Activated T-cell treated with anti-CD3 and anti-CD28 coated beads for 24 hours (primary cell): ENCODE data around the gene CD101.
"Not testable (repeated sequence)": the region's sequence is repeated elsewhere in the genome, so short reads cannot be mapped to it uniquely, and the experiment has no call there.

Experiments used
- DNase-seq: peaks from one replicate; pipeline ENCODE4 v3.0.0-alpha.2; 2020; ENCODE audit warnings: low read depth

Gene CD101, protein sequence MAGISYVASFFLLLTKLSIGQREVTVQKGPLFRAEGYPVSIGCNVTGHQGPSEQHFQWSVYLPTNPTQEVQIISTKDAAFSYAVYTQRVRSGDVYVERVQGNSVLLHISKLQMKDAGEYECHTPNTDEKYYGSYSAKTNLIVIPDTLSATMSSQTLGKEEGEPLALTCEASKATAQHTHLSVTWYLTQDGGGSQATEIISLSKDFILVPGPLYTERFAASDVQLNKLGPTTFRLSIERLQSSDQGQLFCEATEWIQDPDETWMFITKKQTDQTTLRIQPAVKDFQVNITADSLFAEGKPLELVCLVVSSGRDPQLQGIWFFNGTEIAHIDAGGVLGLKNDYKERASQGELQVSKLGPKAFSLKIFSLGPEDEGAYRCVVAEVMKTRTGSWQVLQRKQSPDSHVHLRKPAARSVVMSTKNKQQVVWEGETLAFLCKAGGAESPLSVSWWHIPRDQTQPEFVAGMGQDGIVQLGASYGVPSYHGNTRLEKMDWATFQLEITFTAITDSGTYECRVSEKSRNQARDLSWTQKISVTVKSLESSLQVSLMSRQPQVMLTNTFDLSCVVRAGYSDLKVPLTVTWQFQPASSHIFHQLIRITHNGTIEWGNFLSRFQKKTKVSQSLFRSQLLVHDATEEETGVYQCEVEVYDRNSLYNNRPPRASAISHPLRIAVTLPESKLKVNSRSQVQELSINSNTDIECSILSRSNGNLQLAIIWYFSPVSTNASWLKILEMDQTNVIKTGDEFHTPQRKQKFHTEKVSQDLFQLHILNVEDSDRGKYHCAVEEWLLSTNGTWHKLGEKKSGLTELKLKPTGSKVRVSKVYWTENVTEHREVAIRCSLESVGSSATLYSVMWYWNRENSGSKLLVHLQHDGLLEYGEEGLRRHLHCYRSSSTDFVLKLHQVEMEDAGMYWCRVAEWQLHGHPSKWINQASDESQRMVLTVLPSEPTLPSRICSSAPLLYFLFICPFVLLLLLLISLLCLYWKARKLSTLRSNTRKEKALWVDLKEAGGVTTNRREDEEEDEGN

DNA sequence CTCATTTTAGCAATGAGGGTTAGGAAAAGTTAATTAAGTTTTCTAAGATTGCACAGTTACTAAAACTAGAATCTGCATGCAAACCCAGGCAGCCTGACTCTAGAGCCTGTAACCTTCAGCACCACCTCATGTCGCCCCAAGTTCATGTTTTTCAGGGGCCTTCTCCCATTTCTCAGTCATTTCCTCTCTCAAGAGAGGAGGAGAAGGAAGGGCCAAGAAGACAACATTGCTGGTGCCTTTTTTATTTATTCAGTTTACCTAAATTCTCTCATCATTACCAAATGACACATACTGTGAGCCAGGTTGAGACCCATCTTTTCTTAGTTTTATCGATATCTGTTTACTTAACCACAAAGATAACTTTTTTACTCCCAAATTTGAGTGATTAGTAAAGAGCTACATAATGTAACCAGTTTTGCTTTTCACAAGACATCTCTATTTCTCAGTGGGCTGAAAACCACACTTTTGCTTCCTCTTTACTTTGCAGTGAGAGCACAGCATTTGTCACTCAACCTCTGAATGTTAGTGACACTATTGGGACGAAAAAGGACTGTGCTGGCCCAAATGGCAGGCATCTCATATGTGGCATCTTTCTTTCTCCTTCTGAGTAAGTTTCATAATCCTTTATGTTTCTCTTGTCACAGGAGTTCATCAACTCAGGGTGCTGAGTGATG is at the start of gene CD101:
TSS of gene CD101 (plus strand) at position 507 of the 674 bp plus-strand sequence. CDS start at position 565, 58 bp downstream.
- DNase-seq, result no peak

DNA sequence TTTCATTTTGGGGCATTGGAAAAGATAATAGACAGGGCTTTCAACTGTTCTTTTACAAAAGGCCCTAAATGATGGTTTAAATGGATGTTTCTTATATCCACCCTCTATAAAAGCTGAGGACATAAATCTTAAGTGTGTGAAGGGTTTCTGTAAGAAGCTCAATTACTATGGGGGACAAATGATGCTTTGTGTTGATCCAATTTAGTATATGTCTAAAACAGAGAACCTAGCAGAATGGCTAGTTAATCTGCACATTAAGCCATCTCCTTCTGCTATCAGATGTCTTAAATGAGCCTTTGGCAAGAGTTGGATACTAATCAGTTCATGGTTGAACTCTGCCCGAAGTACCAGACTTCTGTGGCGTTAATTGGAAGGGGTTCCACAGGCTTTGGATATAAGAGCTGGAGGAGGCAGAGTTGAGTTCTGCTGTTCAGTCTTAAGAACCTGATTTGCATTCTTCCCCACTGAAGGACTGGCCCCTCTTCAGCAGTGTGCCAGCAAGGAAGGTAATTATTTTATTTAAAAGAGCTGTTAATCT is 48.8 kb upstream of the CD101 start:
- DNase-seq, result no peak

DNA sequence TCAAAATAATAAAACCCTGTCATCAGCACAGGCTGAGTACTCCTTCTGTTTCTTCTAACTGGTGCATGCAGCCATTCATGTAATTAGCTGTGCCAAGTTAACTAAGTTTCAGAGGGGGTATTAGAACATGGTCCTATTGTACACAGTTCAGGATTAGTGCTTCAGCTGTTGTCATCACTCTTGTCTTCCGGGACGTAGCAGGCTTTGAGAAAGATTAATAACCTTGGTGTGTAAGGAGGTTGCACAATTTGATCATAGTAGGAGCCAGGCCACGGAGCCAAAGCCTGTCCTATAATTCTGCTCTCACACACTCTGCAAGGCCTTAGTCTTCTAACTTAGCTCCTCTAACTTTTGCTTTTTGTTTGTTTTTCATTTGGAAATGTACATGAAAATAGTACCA is 47.1 kb upstream of the CD101 start:
- no peak for DNase-seq

DNA sequence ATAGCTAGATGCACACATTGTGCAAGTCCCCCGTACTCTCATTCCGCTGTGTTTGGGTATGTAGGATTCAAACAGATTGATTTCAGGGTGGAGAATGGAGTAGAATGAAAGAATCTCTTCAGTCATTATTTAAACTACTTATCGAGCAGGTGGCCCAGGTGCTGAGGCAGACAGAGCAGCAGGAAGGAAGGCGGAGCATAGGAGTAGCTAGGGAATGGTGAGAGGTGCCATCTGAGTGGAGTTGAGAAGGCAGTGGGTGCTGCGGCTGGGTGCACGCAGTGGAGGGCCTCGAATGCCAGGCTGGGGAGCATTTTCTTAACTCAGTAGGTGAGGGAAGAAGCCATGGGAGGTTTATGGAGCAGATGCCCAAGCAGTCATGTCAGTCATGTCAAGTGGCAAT is 45.2 kb upstream of the CD101 start:
- DNase-seq, result no peak

DNA sequence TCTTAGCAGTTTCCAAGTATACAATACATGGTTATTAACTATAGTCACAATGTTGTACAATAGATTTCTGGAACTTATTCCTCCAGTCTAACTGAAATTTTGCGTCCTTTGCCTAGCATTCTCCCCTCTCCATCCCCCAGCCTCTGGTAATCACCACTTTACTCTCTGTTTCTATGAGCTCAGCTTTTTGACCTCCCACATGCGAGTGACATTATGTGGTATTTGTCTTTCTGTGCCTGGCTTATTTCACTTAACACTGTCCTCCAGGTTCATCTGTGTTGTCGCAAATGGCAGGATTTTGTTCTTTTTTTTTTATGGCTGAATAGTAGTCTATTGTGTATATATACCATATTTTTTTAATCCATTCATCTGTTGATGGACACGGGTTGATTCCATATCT is 43.9 kb upstream of the CD101 start:
- DNase-seq, result no peak

DNA sequence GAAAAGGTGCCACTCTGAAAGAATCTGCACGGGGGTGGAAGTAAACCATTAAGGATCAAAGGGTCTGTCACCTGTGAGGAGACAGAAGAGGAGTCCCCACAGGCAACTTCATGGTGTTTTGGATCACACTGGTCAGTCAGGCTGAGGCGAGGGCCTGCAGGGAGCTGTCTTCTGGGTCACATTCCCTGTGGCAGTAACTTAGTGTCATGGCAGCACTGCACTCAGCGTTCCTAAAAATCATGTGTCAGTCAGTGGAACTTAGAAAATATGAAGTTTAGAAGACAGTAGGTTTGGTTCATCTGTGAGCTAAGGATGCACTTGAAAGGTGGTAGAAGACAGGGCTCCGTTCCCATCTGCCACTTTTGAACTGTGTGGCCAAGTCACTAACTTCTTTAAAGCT is 43.5 kb upstream of the CD101 start:
- no peak for DNase-seq

DNA sequence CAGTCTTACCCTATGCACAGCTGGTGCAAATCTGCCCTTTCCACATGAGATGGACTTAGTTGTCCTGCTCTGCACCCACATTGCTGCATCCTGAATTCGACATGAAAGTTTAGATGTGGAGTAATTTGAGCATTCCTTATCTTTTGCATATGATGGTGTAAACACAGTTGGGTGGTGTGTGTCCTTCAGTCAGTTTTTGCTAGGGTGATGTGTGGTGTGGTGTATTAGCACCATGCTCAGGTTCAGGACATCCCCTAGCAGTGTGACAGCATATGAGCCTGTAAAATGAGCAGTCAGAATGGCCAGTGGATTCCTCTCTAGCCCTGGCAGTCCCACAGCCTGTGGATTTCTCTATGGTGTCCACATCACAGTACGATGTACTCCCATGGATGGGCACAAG is 42.6 kb upstream of the CD101 start:
- DNase-seq, result no peak

DNA sequence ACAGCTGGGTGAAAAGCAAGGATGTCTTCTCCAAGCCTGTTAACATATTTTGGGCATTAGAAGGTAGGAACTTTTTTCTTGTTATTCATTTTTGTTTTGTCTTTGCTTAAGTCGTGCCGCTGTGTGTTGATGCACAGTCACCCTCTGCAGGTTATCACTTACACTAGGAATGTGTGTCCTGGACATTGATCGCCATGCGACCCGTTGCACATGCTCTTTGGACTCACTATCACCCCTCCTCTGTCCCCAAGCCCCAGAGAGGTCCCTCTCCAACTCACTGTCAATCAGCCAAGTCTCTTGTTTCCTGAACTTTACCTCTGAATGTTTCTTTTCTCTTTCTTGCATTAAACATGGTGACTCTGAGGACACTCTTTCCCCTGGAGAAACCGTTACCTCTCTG is 40.0 kb upstream of the CD101 start:
- no peak for DNase-seq

DNA sequence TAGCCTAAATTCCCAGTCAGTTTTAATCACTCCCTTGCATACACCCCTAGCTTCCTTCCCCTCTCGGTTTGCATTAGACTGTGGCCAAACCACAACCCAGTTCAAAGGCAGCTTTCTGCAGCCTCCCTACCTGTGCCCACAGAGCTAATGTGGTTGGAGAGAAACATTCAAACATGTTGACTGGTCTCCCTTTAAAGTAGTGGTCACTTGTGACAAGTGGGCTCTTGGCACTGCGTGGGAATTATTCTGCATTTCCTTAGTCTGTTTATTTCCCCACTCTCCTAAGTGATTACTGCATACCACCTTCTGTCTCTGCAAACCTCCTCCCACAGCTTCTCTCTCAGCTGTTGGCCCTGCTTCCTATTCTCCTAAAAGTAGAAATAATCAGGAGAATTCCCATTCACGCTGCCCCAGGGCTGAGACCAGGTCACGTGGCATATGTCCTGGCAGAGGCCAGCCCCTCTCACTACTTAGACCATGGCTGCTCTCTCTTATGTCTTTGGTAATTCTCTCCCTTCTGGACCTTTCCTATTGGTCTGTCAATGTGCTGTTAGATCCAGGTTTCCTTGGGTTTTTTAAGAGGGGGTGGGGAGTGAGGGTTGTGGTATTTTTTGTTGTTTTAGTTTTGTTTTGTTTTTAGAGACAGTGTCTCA is 38.4 kb upstream of the CD101 start:
- no peak for DNase-seq

DNA sequence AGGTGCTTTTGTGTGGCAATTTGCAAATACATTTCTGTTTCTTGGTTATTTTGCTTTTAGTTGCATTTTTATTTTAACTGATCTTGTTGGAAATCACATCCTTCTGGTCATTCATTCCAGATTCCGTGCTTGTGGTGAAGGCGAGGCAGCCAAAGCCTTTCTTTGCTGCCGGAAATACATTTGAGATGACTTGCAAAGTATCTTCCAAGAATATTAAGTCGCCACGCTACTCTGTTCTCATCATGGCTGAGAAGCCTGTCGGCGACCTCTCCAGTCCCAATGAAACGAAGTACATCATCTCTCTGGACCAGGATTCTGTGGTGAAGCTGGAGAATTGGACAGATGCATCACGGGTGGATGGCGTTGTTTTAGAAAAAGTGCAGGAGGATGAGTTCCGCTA is 34.8 kb upstream of the CD101 start:
- no peak for DNase-seq

DNA sequence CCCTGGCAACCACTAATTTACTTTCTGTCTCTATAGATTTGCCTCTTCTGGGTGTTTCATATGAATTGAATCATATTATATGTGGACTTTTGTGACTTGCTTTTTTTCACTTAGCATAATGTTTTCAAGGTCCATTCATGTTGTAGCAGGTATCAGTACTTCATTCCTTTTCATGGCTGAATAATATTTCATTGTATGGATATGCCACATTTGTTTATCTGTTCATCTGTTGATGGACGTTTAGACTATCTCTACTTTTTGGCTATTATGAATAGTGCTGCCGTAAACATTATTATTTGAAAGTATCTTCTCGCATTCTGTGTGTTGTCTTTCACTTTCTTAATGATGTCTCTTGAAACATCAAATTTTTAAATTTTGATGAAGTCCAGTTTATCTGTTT is 32.8 kb upstream of the CD101 start:
- DNase-seq, result no peak

DNA sequence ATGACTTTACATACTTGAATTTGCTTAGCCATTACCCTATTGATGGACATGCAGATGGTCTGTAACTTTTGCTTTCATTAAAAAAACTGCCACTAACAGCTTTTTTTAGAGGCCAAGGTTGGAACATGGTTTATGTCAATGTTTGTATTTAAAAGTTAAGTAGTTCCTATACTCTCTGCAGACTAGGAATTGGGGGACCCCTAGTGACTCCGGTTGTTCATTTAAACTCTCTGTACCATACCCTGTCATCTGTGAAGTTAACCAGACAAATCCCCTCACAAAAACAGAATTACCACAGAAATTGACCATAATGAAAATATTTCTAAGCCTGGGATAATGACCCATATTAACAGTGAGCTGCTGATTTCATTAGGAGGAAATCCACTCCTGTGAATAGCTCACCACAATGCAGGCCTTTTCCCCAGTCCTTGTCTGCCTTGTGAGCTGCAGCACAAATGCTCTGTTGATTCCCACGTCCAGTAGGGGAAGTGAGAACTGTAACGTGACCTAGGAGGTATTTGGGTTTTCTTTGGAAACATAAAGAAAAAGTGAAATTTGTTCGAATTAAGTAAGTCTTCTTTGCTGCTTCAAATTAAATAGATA is 30.2 kb upstream of the CD101 start:
- no peak for DNase-seq

DNA sequence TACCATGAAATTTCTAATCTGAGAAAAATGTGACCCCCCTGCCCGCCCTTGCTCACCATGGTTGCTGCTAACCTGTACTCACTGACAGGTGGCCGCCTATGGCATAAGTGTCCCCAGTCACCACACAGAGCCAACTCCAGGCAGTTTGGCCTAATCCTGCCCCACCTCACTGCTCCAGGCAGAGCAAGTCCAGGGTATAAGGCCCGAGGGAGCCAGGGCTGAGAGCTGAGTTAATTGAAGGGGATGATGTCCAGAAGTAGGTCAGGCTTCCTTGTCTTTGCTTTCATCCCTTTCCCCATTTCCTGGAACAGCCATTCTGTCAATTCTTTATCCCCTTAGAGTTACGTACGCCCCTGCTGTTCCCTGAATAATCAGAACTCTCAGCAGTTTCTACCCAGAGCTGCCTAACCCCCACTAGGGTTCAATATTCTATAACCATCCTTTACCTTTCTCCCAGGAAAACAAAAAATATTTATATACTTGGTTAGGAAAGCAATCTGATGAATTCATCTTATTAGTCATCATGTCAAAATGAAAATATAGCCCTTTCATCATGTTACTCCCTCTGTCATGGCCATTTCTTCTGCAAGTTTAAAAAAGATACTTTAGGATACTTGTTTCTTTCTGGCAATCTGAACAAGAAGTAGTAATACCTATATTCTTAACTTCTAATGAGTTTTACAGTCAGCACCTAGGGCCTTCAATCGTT is 29.4 kb upstream of the CD101 start:
- DNase-seq, result no peak

DNA sequence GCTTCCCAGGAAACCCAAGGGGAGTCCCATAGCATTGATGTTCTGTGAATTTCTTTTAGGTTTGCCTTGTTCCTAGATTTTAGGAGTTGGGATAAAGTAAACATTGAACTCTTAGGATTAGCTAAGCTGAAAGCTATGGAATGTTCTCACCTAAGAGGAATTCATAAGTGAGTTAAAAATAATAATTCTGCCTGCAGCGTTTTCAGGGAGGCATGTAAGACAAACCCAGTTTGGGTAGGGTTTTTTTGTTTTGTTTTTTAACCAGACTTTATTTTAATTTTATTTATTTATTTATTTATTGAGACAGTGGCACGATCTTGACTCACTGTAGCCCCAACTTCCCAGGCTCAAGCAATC is 28.9 kb upstream of the CD101 start:
- DNase-seq, result no peak

DNA sequence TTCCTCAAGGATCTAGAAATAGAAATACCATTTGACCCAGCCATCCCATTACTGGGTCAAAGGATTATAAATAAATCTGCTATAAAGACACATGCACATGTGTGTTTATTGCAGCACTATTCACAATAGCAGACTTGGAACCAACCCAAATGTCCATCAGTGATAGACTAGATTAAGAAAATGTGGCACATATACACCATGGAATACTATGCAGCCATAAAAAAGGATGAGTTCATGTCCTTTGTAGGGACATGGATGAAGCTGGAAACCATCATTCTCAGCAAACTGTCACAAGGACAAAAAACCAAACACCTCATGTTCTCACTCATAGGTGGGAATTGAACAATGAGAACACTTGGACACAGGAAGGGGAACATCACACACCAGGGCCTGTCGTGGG is 21.3 kb upstream of the CD101 start:
- DNase-seq, result not testable (repeated sequence)

DNA sequence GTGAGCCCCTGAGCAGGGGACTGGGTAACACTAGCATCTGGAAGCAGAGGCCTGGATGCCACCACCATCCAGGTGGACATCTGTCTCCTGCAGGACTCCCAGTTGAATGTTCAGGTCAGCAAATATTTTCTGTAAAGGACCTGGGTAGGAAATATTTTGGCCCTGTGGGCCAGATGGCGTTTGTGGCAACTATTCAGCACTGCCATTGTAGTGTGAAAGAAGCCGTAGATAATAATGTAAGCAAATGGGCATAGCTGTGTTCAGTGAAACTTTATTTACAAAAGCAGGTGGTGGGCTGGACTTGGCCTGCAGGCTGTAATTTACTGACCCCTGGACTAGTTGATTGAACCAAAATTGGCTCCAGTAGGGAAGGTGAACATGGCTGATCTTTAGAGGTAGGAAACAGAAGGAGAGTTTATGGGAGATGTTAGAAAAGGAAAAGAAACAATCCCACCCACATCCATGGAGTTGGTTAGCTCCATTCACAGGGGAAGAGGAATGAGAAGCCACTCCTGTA is 20.0 kb upstream of the CD101 start:
- DNase-seq, result no peak

DNA sequence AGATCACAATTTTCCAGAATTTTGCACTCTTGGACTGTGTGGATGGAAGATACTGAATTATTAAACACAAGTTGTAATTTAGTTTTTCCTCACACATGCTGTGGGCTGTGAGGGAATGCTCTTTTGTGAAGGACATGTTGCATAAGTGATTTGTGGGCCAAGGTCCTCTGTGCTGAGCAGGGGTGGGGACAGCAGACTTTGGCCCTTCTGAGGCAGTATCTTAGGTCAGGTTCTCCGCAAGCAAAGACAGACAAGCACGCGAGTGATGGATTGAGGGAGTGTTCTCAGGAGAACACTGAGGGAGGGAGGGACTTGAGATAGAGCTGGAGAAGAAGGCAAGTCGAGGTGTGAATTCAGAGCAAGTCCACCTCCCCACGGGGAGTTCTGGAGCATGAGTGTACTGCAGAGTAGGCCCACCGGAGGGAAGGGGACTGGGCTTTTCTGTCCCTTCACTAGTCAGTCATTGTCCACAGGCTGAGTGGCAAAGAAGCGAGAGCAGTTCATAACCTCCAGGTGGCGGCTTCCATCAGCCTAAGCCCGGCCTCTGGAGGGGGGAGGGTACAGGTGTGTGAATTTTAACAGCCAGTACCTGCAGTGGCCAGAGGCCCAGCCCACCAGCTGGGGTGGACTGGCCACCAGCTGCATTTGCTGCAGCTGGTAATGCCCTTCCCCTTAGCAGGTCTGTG is 19.1 kb upstream of the CD101 start:
- DNase-seq, result no peak

DNA sequence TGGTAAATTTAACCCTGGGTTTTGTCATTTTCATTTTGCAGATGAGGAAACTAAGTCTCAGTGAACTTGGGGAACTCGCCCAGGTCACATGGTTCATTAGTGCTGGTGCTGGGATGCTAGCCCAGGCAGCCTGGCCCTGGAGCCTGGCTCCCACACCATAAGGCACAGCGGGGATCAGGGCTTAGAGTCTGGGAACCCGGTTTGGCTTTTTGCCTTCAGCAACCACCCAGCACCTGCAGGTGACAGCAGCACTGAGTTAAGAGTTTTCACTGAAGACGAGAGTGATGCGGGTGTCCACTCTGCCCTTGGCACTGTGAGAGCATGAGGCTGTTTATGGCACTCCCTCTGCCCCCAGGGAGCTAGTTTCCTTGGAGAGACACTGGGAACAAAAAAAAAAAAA is 18.4 kb upstream of the CD101 start:
- DNase-seq, result no peak

DNA sequence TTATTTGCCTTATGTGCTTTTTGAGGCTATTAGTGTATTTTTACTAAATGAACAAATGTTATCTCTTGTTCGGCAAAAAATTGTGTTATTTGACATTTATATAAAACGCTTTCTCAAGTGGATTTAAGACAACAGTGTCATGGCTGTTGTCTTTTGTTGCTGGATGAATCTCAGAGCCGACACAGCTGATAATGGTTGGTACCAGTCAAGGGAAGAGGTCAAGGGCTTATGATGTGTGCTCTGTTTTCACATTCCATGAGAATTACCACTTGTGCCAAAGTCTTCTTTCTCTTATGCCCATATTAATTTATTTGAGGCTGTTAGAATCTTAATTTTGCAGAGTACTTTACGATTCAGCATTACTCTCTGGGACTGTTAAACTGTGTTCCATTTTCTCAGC is 17.9 kb upstream of the CD101 start:
- DNase-seq, result no peak
